Measurements from ENCODE around the gene RGS8.

DNA sequence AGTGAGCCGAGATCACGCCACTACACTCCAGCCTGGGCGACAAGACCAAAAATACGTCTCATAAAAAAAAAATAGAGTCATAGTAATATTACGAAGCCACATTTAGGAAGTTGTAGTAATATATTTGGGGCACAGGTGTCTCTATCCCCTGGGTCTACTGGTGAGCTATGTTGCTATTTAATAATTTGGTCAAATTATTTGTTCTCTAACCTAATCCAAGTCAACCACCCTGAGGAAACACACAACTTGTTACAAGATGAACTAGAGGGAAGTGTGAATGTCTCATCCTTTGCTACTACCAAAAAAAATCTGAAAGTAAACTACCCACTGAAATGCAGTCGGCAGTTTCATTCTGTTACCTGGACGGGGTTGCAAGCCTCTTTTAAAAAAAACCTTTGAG is 35.3 kb downstream of the RGS8 start:
- no peak for TF ChIP-seq POLR2AphosphoS5 (IDR thresholded peaks at IDR 0.05; ENCODE audit: low read depth, low read length)
- no peak for TF ChIP-seq CTCF (IDR thresholded peaks at IDR 0.05)
- TF ChIP-seq TCF7L2 (IDR thresholded peaks at IDR 0.05; ENCODE audit: low read depth, low read length): no peak
